HepG2 (cell line): Measurements from ENCODE around the gene NOP58. TPM values are rescaled to one million over a fixed set of nuclear protein-coding genes. Genes with fewer than 3 reads are reported as not detected.
A peak's percentile ranks its signal among the peaks of the same experiment; 100 is the strongest.

Experiments
- ATAC-seq: fragments of 200-7000 bp; cut with Tn5 transposase; 3 replicates; pipeline ENCODE4 v1.9.1; 2020; ENCODE audit warnings: mild to moderate bottlenecking, moderate library complexity
- BruUV-seq: library from RNA; stranded (reverse); fragments of 400-500 nt; replicated peaks from 2 replicates; lab custom pipeline; 2021; lab: Mats Ljungman, UMichigan
- CTCF ChIA-PET: fragments of 300-600 bp; formaldehyde crosslinking; extraction: SDS; loops from one replicate; lab custom pipeline; 2021; ENCODE audit warnings: low total read pairs, inconsistent platforms, low intra/inter-chr PET ratio; lab: Yijun Ruan, JAX
- POLR2A ChIA-PET: fragments of 350-600 bp; sonication (Branson Sonifier 250); formaldehyde crosslinking; loops from one replicate; lab custom pipeline; 2020; ENCODE audit warnings: antibody characterized with exemption, inconsistent platforms; lab: Yijun Ruan, JAX
- DNase-seq: peaks from one replicate; pipeline ENCODE4 v3.0.0-alpha.2; 2015; ENCODE audit warnings: low spot score
- FAIRE-seq: peaks from 3 replicates; lab custom pipeline; 2011; peaks lifted over from hg19 to GRCh38; lab: Jason Lieb, UNC
- H2AFZ ChIP-seq: one replicate; pipeline ENCODE4 v1.6.1; 2011; ENCODE audit warnings: low read length, inconsistent platforms
- H3K27ac ChIP-seq: fragments of 300-600 bp; 3 replicates; pipeline ENCODE4 v1.8.0; 2011; ENCODE audit warnings: mixed run types, mild to moderate bottlenecking, mixed read lengths, low read length, inconsistent platforms; ENCODE audit not compliant: insufficient read depth; ENCODE audit errors: extremely low read length
- H3K27me3 ChIP-seq, 2 experiments: fragments of 200-600 bp in 1 of 2; 2 replicates in 1 of 2; 3 replicates in 1 of 2; pipeline versions ENCODE4 v1.6.0 to v1.8.0; 2011; ENCODE audit warnings: low read length in 2 of 2, mild to moderate bottlenecking in 2 of 2, moderate library complexity in 2 of 2, inconsistent platforms in 1 of 2; ENCODE audit not compliant: insufficient read depth in 2 of 2, control insufficient read depth in 1 of 2
- H3K36me3 ChIP-seq, 2 experiments: fragments of 200-600 bp in 1 of 2; replicated peaks in 1 of 2; 2 replicates in 1 of 2; 3 replicates in 1 of 2; pipeline versions ENCODE4 v1.5.1 to v1.8.0; 2011; ENCODE audit warnings: low read length in 2 of 2, inconsistent platforms in 1 of 2; ENCODE audit not compliant: insufficient read depth in 2 of 2, control insufficient read depth in 1 of 2
- H3K4me1 ChIP-seq: 2 replicates; pipeline ENCODE4 v1.5.1; 2012; ENCODE audit warnings: low read length, inconsistent platforms; ENCODE audit not compliant: insufficient read depth
- H3K4me2 ChIP-seq: 2 replicates; pipeline ENCODE4 v1.6.0; 2011; ENCODE audit warnings: low read depth, low read length, inconsistent platforms
- H3K4me3 ChIP-seq, 3 experiments: fragments of 200-600 bp in 1 of 3; sonication (generic), shearing (Covaris generic) in 1 of 3; replicated peaks in 1 of 3; 2 replicates each; pipeline ENCODE4 v1.5.1; 2011 to 2016; ENCODE audit warnings: low read length in 3 of 3, inconsistent platforms in 2 of 3, low read depth in 2 of 3, mild to moderate bottlenecking in 2 of 3, control low read depth in 1 of 3, mixed read lengths in 1 of 3; ENCODE audit not compliant: insufficient read depth in 1 of 3
- H3K79me2 ChIP-seq: one replicate; pipeline ENCODE4 v1.6.1; 2011; ENCODE audit warnings: low read length, inconsistent platforms; ENCODE audit not compliant: insufficient read depth
- H3K9ac ChIP-seq: 2 replicates; pipeline ENCODE4 v1.6.0; 2011; ENCODE audit warnings: mild to moderate bottlenecking, low read depth, low read length, inconsistent platforms; ENCODE audit not compliant: insufficient read depth
- H3K9me3 ChIP-seq: 2 replicates; pipeline ENCODE4 v1.5.1; 2012; ENCODE audit warnings: mild to moderate bottlenecking, low read length
- H4K20me1 ChIP-seq: 2 replicates; pipeline ENCODE4 v1.6.0; 2011; ENCODE audit warnings: inconsistent platforms, mild to moderate bottlenecking, low read length, moderate library complexity; ENCODE audit not compliant: insufficient read depth
- ARNT2 ChIP-seq: sonication (generic); formaldehyde crosslinking; IDR thresholded peaks from 2 replicates; pipeline ENCODE4 v1.8.0; 2022; ENCODE audit warnings: mild to moderate bottlenecking, low read depth, missing genetic modification reagents, moderate library complexity
- EP300 ChIP-seq, 3 experiments: sonication (generic) in 1 of 3; formaldehyde crosslinking in 1 of 3; IDR thresholded peaks; 2 replicates each; pipeline versions ENCODE4 v1.5.1 to v1.6.1; 2011 to 2020; ENCODE audit warnings: low read depth in 2 of 3, low read length in 2 of 3, borderline replicate concordance in 1 of 3, improper control_type of control experiment in 1 of 3, mild to moderate bottlenecking in 1 of 3, missing genetic modification reagents in 1 of 3, moderate library complexity in 1 of 3
- MTA3 ChIP-seq: sonication (generic); formaldehyde crosslinking; IDR thresholded peaks from 2 replicates; pipeline ENCODE4 v1.4.0; 2020; ENCODE audit warnings: missing genetic modification reagents
- POLR2A ChIP-seq, 2 experiments: IDR thresholded peaks; 2 replicates each; pipeline ENCODE4 v1.6.1; 2011; ENCODE audit warnings: low read depth in 2 of 2, low read length in 2 of 2, mild to moderate bottlenecking in 1 of 2, moderate library complexity in 1 of 2; ENCODE audit not compliant: insufficient read depth in 1 of 2
- RBM22 ChIP-seq: fragments of 200-400 bp; formaldehyde crosslinking; optimal IDR thresholded peaks from 2 replicates; pipeline ENCODE3; 2017; ENCODE audit warnings: mild to moderate bottlenecking, low read length, moderate library complexity
- TMF1 ChIP-seq: sonication (generic); formaldehyde crosslinking; IDR thresholded peaks from 2 replicates; pipeline ENCODE4 v1.8.1; 2022; ENCODE audit warnings: low read depth, missing genetic modification reagents
- ZFP37 ChIP-seq: sonication (generic); formaldehyde crosslinking; IDR thresholded peaks from 2 replicates; pipeline ENCODE4 v1.4.0; 2020; ENCODE audit warnings: missing genetic modification reagents, borderline replicate concordance
- ZNF34 ChIP-seq: sonication (generic); formaldehyde crosslinking; IDR thresholded peaks from 2 replicates; pipeline ENCODE4 v1.4.0; 2020; ENCODE audit warnings: mild to moderate bottlenecking, missing genetic modification reagents, borderline replicate concordance
- ZNF510 ChIP-seq: sonication (generic); formaldehyde crosslinking; IDR thresholded peaks from 2 replicates; pipeline ENCODE4 v1.4.0; 2020; ENCODE audit warnings: low read depth, mild to moderate bottlenecking, missing genetic modification reagents
- WGBS: methylation state at CpG from one replicate; pipeline ENCODE4 v1.1.6; 2017; ENCODE audit warnings: low lambda C conversion rate; 5-methylcytosine and 5-hydroxymethylcytosine counted together
- in situ Hi-C: cut with HindIII; loops from 2 replicates; pipeline ENCODE4 v1.10.0; 2017; ENCODE audit warnings: low pct_unique_long_range_greater_than_20kb; ENCODE audit not compliant: extremely low pct_ligation_motif_present
- intact Hi-C: fragments of 100-400 bp; cut with micrococcal nuclease; formaldehyde crosslinking; loops from one replicate; pipeline ENCODE4 v1.10.0; 2022; ENCODE audit not compliant: unreplicated experiment
- polyA plus RNA-seq, 8 experiments: library from polyadenylated mRNA; depleted of rRNA in 3 of 8; stranded (reverse) in 7 of 8; unstranded in 1 of 8; fragments of >200 nt; fragmentation: Illumina TruSeq in 4 of 8; extraction: Trizol in 4 of 8; gene quantifications; 2 replicates each; pipeline versions ENCODE4 v1.2.1 to v1.2.3, GENCODE V29; 2011 to 2016; ENCODE audit warnings: low read depth in 4 of 8, missing spikeins in 1 of 8, mixed read lengths in 1 of 8; ENCODE audit not compliant: insufficient read depth in 1 of 8
- total RNA-seq, 5 experiments: library from RNA; depleted of rRNA; stranded (reverse); fragments of >200 nt; fragmentation: Illumina TruSeq; extraction: Trizol; gene quantifications; 2 replicates each; pipeline ENCODE4 v1.2.3, GENCODE V29; 2016; ENCODE audit warnings: low read depth in 1 of 5
- TF ChIP-seq, protein P1 (sequence below): sonication (generic); formaldehyde crosslinking; conservative IDR thresholded peaks from 2 replicates; pipeline ENCODE4 v1.4.0; 2020; ENCODE audit warnings: missing genetic modification reagents
- TF ChIP-seq, protein P2 (sequence below): sonication (generic); formaldehyde crosslinking; conservative IDR thresholded peaks from 2 replicates; pipeline ENCODE4 v1.8.1; 2023; ENCODE audit warnings: missing genetic modification reagents
- TF ChIP-seq, protein P3 (sequence below): sonication (generic); formaldehyde crosslinking; IDR thresholded peaks from 2 replicates; pipeline ENCODE4 v1.4.0; 2020; ENCODE audit warnings: mild to moderate bottlenecking, low read depth, missing genetic modification reagents

Gene NOP58
- total and polyA plus RNA-seq, 2 of the 13 experiments (the other 11 are each of a cell fraction or from before 2014, with no cell fraction given) = 74.9 to 203 TPM

- ChIA-PET CTCF (no interaction called here), POLR2A (no interaction called here)
- no peak for FAIRE-seq
- Histone ChIP-seq H3K36me3 (peaks cover 18 to 36% of the 10 kb centered on the region in 2 experiments), H3K4me1 (no peaks in the 10 kb centered on the region), H3K27ac (no peak overlapping the region), H3K9ac (no peak overlapping the region), H3K79me2 (no peaks in the 10 kb centered on the region), H3K4me3 (no peak overlapping the region), H4K20me1 (no peaks in the 10 kb centered on the region), H3K4me2 (no peak overlapping the region), H3K27me3 (no peaks in the 10 kb centered on the region), H2AFZ (no peak overlapping the region), H3K9me3 (no peaks in the 10 kb centered on the region)
- no TSS peak for BruUV-seq
- in situ Hi-C loops = no loop called here
- intact Hi-C loops = loop anchor here (5.0 kb wide), 1 partner anchor 70 kb away; the partner anchor contains the start of gene BMPR2
- peak; percentile 57 for ATAC-seq
- DNase-seq = no peak
- WGBS = 93% methylated on average over 3 of the region's 3 CpGs
- TF ChIP-seq ZNF510 (CRISPR knock-in tag) (no peak), TMF1 (no peak), ZNF34 (no peak), MTA3 (CRISPR knock-in tag) (no peak), POLR2A (IDR thresholded peaks at IDR 0.05; ENCODE audit: insufficient read depth in 1 of 2, low read depth in 2 of 2, low read length in 2 of 2) (peak in 1 of 2 experiments; percentile 40; a peak in 2 of 4 replicates), ZFP37 (no peak), ARNT2 (CRISPR knock-in tag) (no peak), EP300 (IDR thresholded peaks at IDR 0.05; ENCODE audit: low read depth in 2 of 2, low read length in 2 of 2) (no peak), EP300 (CRISPR knock-in tag; IDR thresholded peaks at IDR 0.05; ENCODE audit: borderline replicate concordance) (no peak), RBM22 (peak; percentile 93)
- TF ChIP-seq, protein P1, sequence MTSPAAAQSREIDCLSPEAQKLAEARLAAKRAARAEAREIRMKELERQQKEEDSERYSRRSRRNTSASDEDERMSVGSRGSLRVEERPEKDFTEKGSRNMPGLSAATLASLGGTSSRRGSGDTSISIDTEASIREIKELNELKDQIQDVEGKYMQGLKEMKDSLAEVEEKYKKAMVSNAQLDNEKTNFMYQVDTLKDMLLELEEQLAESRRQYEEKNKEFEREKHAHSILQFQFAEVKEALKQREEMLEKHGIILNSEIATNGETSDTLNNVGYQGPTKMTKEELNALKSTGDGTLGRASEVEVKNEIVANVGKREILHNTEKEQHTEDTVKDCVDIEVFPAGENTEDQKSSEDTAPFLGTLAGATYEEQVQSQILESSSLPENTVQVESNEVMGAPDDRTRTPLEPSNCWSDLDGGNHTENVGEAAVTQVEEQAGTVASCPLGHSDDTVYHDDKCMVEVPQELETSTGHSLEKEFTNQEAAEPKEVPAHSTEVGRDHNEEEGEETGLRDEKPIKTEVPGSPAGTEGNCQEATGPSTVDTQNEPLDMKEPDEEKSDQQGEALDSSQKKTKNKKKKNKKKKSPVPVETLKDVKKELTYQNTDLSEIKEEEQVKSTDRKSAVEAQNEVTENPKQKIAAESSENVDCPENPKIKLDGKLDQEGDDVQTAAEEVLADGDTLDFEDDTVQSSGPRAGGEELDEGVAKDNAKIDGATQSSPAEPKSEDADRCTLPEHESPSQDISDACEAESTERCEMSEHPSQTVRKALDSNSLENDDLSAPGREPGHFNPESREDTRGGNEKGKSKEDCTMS = no peak
- TF ChIP-seq, protein P2, sequence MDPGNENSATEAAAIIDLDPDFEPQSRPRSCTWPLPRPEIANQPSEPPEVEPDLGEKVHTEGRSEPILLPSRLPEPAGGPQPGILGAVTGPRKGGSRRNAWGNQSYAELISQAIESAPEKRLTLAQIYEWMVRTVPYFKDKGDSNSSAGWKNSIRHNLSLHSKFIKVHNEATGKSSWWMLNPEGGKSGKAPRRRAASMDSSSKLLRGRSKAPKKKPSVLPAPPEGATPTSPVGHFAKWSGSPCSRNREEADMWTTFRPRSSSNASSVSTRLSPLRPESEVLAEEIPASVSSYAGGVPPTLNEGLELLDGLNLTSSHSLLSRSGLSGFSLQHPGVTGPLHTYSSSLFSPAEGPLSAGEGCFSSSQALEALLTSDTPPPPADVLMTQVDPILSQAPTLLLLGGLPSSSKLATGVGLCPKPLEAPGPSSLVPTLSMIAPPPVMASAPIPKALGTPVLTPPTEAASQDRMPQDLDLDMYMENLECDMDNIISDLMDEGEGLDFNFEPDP (CRISPR knock-in tag) = 0 out of 2 replicates have a peak, but pooled peaks have one; percentile 65
- TF ChIP-seq, protein P3, sequence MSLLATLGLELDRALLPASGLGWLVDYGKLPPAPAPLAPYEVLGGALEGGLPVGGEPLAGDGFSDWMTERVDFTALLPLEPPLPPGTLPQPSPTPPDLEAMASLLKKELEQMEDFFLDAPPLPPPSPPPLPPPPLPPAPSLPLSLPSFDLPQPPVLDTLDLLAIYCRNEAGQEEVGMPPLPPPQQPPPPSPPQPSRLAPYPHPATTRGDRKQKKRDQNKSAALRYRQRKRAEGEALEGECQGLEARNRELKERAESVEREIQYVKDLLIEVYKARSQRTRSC = no peak
Observed at GRCh38 chr2:202307690-202308089, 42.1 kb downstream of the NOP58 start.
